Gastroesophageal sphincter (tissue), 3 donors: Measurements from ENCODE around the gene DDX5.
"Not testable (repeated sequence)": the region's sequence is repeated elsewhere in the genome, so short reads cannot be mapped to it uniquely, and the experiment has no call there.

Source experiments
- POLR2A ChIP-seq, 2 donors: fragments of 450-650 bp; IDR thresholded peaks; one replicate each; pipeline ENCODE4 v1.6.1; 2017; ENCODE audit warnings: antibody characterized with exemption in 2 of 2, mild to moderate bottlenecking in 2 of 2, moderate library complexity in 1 of 2
- POLR2AphosphoS5 ChIP-seq: sonication (generic); formaldehyde crosslinking; IDR thresholded peaks from one replicate; pipeline ENCODE4 v1.6.1; 2017; ENCODE audit warnings: antibody characterized with exemption
- TF ChIP-seq, protein P1 (sequence below), 4 experiments: fragments of 200-600 bp in 2 of 4; fragments of 450-650 bp in 2 of 4; sonication (generic) in 1 of 4; IDR thresholded peaks; one replicate each; pipeline ENCODE4 v1.5.1; 2017 to 2019; ENCODE audit warnings: antibody characterized with exemption in 4 of 4, mild to moderate bottlenecking in 2 of 4, moderate library complexity in 2 of 4

DNA sequence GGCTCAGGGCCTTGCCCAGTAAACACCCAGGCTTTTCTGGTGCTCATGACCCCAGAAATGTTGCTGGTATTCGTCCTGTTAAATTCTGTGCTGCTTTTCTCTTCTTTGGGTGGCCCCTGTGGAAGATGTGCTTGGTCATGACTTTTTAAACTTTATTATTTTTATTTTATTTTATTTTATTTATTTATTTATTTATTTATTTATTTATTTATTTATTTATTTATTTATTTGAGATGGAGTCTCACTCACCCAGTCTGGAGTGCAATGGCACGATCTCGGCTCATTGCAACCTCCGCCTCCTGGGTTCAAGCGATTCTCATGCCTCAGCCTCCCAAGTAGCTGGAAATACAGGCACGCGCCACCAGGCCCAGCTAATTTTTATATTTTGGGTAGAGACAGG, 46.3 kb downstream of the DDX5 start:
- not testable (repeated sequence) for TF ChIP-seq POLR2A (IDR thresholded peaks at IDR 0.05); POLR2AphosphoS5
- TF ChIP-seq, protein P1, sequence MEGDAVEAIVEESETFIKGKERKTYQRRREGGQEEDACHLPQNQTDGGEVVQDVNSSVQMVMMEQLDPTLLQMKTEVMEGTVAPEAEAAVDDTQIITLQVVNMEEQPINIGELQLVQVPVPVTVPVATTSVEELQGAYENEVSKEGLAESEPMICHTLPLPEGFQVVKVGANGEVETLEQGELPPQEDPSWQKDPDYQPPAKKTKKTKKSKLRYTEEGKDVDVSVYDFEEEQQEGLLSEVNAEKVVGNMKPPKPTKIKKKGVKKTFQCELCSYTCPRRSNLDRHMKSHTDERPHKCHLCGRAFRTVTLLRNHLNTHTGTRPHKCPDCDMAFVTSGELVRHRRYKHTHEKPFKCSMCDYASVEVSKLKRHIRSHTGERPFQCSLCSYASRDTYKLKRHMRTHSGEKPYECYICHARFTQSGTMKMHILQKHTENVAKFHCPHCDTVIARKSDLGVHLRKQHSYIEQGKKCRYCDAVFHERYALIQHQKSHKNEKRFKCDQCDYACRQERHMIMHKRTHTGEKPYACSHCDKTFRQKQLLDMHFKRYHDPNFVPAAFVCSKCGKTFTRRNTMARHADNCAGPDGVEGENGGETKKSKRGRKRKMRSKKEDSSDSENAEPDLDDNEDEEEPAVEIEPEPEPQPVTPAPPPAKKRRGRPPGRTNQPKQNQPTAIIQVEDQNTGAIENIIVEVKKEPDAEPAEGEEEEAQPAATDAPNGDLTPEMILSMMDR (IDR thresholded peaks at IDR 0.05) = not testable (repeated sequence)
